HS-5 (cell line): Measurements from ENCODE around the gene LRIG1.

Experiments used
- DNase-seq: peaks from one replicate; pipeline ENCODE4 v3.0.0-alpha.2; 2012; ENCODE audit warnings: low read depth

The LRIG1 gene

GRCh38 chr3:66443118-66443803 is 57.6 kb downstream of the LRIG1 start:
- DNase-seq, result no peak

GRCh38 chr3:66442254-66443117 is 58.3 kb downstream of the LRIG1 start:
- no peak for DNase-seq

GRCh38 chr3:66441692-66442091 is 59.1 kb downstream of the LRIG1 start:
- no peak for DNase-seq

GRCh38 chr3:66441129-66441528 is 59.7 kb downstream of the LRIG1 start:
- DNase-seq, result peak; percentile 50

GRCh38 chr3:66439666-66440344 is 61.0 kb downstream of the LRIG1 start:
- no peak for DNase-seq

- DNase-seq, result no peak
Observed at GRCh38 chr3:66438046-66438445, 62.8 kb downstream of the LRIG1 start.

GRCh38 chr3:66437341-66437929 is 63.4 kb downstream of the LRIG1 start:
- no peak for DNase-seq

- DNase-seq, result no peak
Observed at GRCh38 chr3:66435989-66436388, 64.8 kb downstream of the LRIG1 start.

- DNase-seq, result no peak
Observed at GRCh38 chr3:66434726-66435125, 66.1 kb downstream of the LRIG1 start.

GRCh38 chr3:66433522-66433782 is 67.4 kb downstream of the LRIG1 start:
- no peak for DNase-seq

- DNase-seq, result no peak
Observed at GRCh38 chr3:66432767-66433521, 67.9 kb downstream of the LRIG1 start.

- no peak for DNase-seq
Observed at GRCh38 chr3:66432041-66432766, 68.6 kb downstream of the LRIG1 start.

GRCh38 chr3:66431494-66431893 is 69.3 kb downstream of the LRIG1 start:
- DNase-seq, result peak; percentile 63

- no peak for DNase-seq
Observed at GRCh38 chr3:66430876-66431275, 69.9 kb downstream of the LRIG1 start.

- DNase-seq, result peak; percentile 96
Observed at GRCh38 chr3:66428733-66429132, 72.1 kb downstream of the LRIG1 start.

GRCh38 chr3:66427951-66428474 is 72.8 kb downstream of the LRIG1 start:
- no peak for DNase-seq

- no peak for DNase-seq
Observed at GRCh38 chr3:66427352-66427751, 73.5 kb downstream of the LRIG1 start.

GRCh38 chr3:66426135-66426534 is 74.7 kb downstream of the LRIG1 start:
- DNase-seq, result no peak

- DNase-seq, result no peak
Observed at GRCh38 chr3:66425576-66426114, 75.2 kb downstream of the LRIG1 start.

- DNase-seq, result no peak
Observed at GRCh38 chr3:66425032-66425431, 75.8 kb downstream of the LRIG1 start.

GRCh38 chr3:66423791-66424190 is 77.0 kb downstream of the LRIG1 start:
- DNase-seq, result no peak
